Cardiac atrium fibroblast (primary cell): ENCODE measurements around the gene NEK6. TPM values are rescaled to one million over a fixed set of nuclear protein-coding genes. Genes with fewer than 3 reads are reported as not detected.

Source experiments
- total RNA-seq: library from RNA; depleted of rRNA; stranded (reverse); fragments of >200 nt; gene quantifications from 2 replicates; pipeline ENCODE4 v1.2.3, GENCODE V29; 2015

NEK6 gene
- total RNA-seq: 65.6 and 66.4 TPM in 2 replicates

DNA sequence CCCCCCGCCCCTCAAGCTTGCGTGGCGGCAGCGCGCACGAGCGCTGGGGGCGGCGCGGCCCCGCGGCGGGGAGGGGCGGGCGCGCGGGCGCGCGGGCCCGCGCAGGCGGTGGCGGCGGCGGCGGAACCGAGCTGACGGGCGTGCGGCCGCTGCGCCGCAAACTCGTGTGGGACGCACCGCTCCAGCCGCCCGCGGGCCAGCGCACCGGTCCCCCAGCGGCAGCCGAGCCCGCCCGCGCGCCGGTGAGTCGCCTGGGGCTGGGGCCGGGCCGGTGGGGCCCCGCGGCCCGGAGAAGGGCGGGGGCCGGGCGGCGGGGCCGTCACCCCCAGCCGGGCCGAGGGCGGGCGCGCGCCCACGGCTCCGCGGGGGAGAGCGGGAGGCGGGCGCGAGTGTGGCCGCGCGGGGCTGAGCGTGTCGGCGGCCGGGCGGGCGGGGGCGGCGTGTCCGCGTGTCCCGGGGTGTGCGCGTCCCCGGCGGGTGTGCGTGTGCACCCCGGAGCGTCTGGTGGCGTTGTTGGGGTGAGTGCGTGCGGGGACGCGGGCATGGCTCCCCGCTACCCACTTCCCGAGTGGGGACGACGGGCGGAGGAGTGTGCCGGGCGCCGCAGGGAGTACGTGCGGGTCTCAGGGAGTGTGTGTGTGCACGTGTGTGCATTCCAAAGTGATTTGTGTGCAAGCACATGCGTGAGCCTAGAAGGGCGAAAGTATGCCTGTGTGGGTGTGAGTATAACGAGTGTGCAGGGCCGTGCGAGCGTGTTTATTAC lies at the start of gene NEK6:
NEK6 (plus strand) TSS at position 106 of the 763 bp plus-strand sequence. CDS start 44,016 bp downstream, outside the sequence.

Other genes with a start within 250 kb of the NEK6 start
- gene LHX2, start 246.2 kb upstream of the NEK6 start, total RNA-seq: under 0.01 and 0.16 TPM in 2 replicates
- 138 and 158 TPM in 2 replicates for gene PSMB7, start 157.5 kb downstream of the NEK6 start, total RNA-seq
- gene ADGRD2, start 192.5 kb downstream of the NEK6 start, total RNA-seq: not detected in 2 replicates
- gene NR5A1, start 249.4 kb downstream of the NEK6 start, total RNA-seq: not detected in 2 replicates